H1 (cell line): ENCODE data around the gene LLGL1.

Experiments
- CEBPB ChIP-seq: IDR thresholded peaks from 2 replicates; pipeline ENCODE4 v1.6.1; 2012; ENCODE audit warnings: low read depth, low read length
- EP300 ChIP-seq, 2 experiments: IDR thresholded peaks; 1 replicate in 1 of 2; 2 replicates in 1 of 2; pipeline ENCODE4 v1.6.1; 2011 to 2012; ENCODE audit warnings: low read depth in 2 of 2, low read length in 2 of 2, mild to moderate bottlenecking in 2 of 2, borderline replicate concordance in 1 of 2, inconsistent platforms in 1 of 2, moderate library complexity in 1 of 2
- EZH2 ChIP-seq: fragments of 200-600 bp; sonication (generic); IDR thresholded peaks from 2 replicates; pipeline ENCODE4 v1.7.1; 2012; ENCODE audit warnings: low read depth, mild to moderate bottlenecking, moderate library complexity, low read length, inconsistent platforms; ENCODE audit not compliant: severe bottlenecking
- MAFK ChIP-seq: IDR thresholded peaks from 2 replicates; pipeline ENCODE4 v1.6.1; 2012; ENCODE audit warnings: low read depth, mild to moderate bottlenecking, improper control_type of control experiment, low read length
- POLR2A ChIP-seq, 2 experiments: IDR thresholded peaks; 1 replicate in 1 of 2; 2 replicates in 1 of 2; pipeline ENCODE4 v1.6.1; 2011; ENCODE audit warnings: low read depth in 2 of 2, low read length in 2 of 2, mild to moderate bottlenecking in 2 of 2; ENCODE audit errors: control extremely low read depth in 1 of 2
- POLR2AphosphoS5 ChIP-seq: IDR thresholded peaks from 2 replicates; pipeline ENCODE4 v1.6.1; 2011; ENCODE audit warnings: low read depth, low read length
- RAD21 ChIP-seq, 2 experiments: IDR thresholded peaks in 1 of 2; conservative IDR thresholded peaks in 1 of 2; 2 replicates each; pipeline ENCODE4 v1.6.1; 2011; ENCODE audit warnings: low read depth in 2 of 2, low read length in 2 of 2, improper control_type of control experiment in 1 of 2, inconsistent platforms in 1 of 2, mild to moderate bottlenecking in 1 of 2, moderate library complexity in 1 of 2
- RFX5 ChIP-seq: IDR thresholded peaks from 2 replicates; pipeline ENCODE4 v1.6.1; 2011; ENCODE audit warnings: low read depth, low read length, improper control_type of control experiment, borderline replicate concordance
- ZNF274 ChIP-seq: IDR thresholded peaks from 2 replicates; pipeline ENCODE4 v1.7.0; 2012; ENCODE audit warnings: low read length, borderline replicate concordance; ENCODE audit errors: extremely low read depth
- TF ChIP-seq, protein P1 (sequence below), 3 experiments: IDR thresholded peaks; 1 replicate in 2 of 3; 2 replicates in 1 of 3; pipeline versions ENCODE4 v1.5.1 to v1.6.1; 2011; ENCODE audit warnings: low read length in 3 of 3, mild to moderate bottlenecking in 3 of 3, inconsistent platforms in 2 of 3, low read depth in 1 of 3, moderate library complexity in 1 of 3; ENCODE audit not compliant: insufficient read depth in 1 of 3; ENCODE audit errors: control extremely low read depth in 1 of 3
- TF ChIP-seq, protein P2 (sequence below): IDR thresholded peaks from 2 replicates; pipeline ENCODE4 v1.6.1; 2011; ENCODE audit warnings: low read depth, mild to moderate bottlenecking, low read length; ENCODE audit not compliant: insufficient read depth

DNA sequence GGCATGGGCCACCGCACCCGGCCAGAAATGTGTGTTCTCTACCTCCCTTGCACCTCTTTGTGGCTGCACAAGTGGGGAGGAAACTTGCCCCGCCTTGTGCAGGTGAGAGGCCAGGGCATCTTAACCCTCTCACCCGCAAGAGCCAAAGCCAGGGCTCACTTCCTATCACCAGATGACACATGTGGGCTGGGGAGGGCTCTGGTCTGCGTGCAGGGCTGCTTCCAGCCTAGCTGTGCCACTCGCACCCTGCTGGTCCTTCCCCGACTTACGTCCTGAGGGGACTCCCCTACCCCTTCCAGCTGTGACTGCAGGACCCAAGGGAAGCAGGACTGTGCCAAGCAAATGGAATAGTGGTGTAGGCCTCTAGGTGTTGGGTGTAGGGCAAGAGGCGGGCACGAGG is 41.9 kb downstream of the LLGL1 start:
- TF ChIP-seq POLR2AphosphoS5 (0 out of 2 replicates have a peak, but pooled peaks have one; percentile 9), POLR2A (IDR thresholded peaks at IDR 0.05; ENCODE audit: control extremely low read depth in 1 of 2, low read depth in 2 of 2, low read length in 2 of 2) (no peak), RAD21 (IDR thresholded peaks at IDR 0.05 in 1 of 2, conservative IDR thresholded peaks at IDR 0.05 in 1 of 2; ENCODE audit: low read depth in 2 of 2, low read length in 2 of 2) (no peak), MAFK (no peak), EP300 (IDR thresholded peaks at IDR 0.05; ENCODE audit: borderline replicate concordance in 1 of 2, low read depth in 2 of 2, low read length in 2 of 2) (no peak), EZH2 (no peak), CEBPB (no peak), ZNF274 (no peak), RFX5 (no peak)
- TF ChIP-seq, protein P1, sequence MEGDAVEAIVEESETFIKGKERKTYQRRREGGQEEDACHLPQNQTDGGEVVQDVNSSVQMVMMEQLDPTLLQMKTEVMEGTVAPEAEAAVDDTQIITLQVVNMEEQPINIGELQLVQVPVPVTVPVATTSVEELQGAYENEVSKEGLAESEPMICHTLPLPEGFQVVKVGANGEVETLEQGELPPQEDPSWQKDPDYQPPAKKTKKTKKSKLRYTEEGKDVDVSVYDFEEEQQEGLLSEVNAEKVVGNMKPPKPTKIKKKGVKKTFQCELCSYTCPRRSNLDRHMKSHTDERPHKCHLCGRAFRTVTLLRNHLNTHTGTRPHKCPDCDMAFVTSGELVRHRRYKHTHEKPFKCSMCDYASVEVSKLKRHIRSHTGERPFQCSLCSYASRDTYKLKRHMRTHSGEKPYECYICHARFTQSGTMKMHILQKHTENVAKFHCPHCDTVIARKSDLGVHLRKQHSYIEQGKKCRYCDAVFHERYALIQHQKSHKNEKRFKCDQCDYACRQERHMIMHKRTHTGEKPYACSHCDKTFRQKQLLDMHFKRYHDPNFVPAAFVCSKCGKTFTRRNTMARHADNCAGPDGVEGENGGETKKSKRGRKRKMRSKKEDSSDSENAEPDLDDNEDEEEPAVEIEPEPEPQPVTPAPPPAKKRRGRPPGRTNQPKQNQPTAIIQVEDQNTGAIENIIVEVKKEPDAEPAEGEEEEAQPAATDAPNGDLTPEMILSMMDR (IDR thresholded peaks at IDR 0.05; ENCODE audit: control extremely low read depth in 1 of 3, insufficient read depth in 1 of 3, low read depth in 1 of 3, low read length in 3 of 3), result no peak
- TF ChIP-seq, protein P2, sequence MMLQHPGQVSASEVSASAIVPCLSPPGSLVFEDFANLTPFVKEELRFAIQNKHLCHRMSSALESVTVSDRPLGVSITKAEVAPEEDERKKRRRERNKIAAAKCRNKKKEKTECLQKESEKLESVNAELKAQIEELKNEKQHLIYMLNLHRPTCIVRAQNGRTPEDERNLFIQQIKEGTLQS, result no peak
